ENCODE data around the gene OST4.

OST4 gene

GRCh38 chr2:27102329-27102728, 30.9 kb upstream of the OST4 start:
- TF ChIP-seq, protein P1, sequence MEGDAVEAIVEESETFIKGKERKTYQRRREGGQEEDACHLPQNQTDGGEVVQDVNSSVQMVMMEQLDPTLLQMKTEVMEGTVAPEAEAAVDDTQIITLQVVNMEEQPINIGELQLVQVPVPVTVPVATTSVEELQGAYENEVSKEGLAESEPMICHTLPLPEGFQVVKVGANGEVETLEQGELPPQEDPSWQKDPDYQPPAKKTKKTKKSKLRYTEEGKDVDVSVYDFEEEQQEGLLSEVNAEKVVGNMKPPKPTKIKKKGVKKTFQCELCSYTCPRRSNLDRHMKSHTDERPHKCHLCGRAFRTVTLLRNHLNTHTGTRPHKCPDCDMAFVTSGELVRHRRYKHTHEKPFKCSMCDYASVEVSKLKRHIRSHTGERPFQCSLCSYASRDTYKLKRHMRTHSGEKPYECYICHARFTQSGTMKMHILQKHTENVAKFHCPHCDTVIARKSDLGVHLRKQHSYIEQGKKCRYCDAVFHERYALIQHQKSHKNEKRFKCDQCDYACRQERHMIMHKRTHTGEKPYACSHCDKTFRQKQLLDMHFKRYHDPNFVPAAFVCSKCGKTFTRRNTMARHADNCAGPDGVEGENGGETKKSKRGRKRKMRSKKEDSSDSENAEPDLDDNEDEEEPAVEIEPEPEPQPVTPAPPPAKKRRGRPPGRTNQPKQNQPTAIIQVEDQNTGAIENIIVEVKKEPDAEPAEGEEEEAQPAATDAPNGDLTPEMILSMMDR (IDR thresholded peaks at IDR 0.05): no peak

GRCh38 chr2:27100036-27100435, 28.6 kb upstream of the OST4 start:
- TF ChIP-seq, protein P1 (IDR thresholded peaks at IDR 0.05): no peak

GRCh38 chr2:27099334-27099955, 28.0 kb upstream of the OST4 start:
- TF ChIP-seq, protein P1 (IDR thresholded peaks at IDR 0.05): no peak

GRCh38 chr2:27097341-27097740, 25.9 kb upstream of the OST4 start:
- TF ChIP-seq, protein P1 (IDR thresholded peaks at IDR 0.05): no peak

DNA sequence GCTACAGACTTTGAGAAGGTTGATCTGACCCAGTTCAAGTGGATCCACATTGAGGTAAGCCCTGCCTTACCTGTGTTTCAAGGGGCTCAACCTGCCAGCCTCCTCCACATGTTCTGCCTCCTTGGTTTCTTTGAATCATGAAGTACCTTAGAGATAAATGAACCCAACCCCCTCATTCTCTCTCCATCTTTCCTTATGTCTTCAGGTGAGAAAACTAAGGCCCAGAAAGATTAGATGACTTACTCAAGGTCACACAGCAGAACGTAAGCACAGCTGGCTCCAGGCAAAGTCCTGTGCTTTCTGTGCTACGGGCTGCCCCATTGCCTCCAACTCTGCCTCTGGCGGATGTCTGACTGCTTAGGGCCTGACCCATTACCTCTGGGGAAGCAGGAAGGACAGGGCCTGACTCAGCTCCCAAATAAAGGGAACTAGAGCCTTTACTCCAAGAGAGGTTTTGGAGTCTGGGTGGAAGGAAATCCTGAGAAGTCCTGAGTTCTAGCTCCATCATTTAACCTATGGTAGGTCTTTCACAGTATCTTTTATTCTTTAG, 25.4 kb upstream of the OST4 start:
- TF ChIP-seq, protein P1 (IDR thresholded peaks at IDR 0.05): no peak

GRCh38 chr2:27095745-27096651, 24.5 kb upstream of the OST4 start:
- TF ChIP-seq, protein P1 (IDR thresholded peaks at IDR 0.05): no peak

DNA sequence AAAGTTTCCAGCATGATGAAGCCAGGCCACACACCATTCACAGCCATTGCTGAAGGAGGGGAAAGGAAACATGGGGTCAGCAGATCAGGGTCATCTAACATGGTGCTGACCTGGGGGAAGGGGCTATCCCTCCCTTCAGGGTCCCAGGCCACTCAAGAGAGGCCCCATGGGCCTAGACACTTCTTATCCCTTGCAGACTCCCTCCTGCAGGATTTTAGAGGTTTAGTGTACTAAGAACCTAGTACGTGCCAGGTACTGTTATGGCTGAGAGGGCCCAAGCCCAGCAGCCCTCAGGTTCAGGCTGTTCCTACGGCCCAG, 23.9 kb upstream of the OST4 start:
- TF ChIP-seq, protein P1 (IDR thresholded peaks at IDR 0.05): no peak
